OCI-LY3 (cell line): ENCODE results near the gene CAMTA1.

Source experiments
- H2AFZ ChIP-seq: fragments of 200-600, 300-600 bp; shearing (Covaris generic); 2 replicates; pipeline ENCODE4 v1.6.0; 2014; ENCODE audit warnings: antibody characterized with exemption, low read depth, low read length
- H3K27ac ChIP-seq: fragments of 200-600, 300-600 bp; sonication (generic); 2 replicates; pipeline ENCODE4 v1.5.1; 2014; ENCODE audit warnings: mild to moderate bottlenecking, low read length, moderate library complexity, mixed read lengths
- H3K27me3 ChIP-seq: fragments of 200-600, 300-600 bp; sonication (generic); 2 replicates; pipeline ENCODE4 v1.6.1; 2014; ENCODE audit warnings: low read depth, low read length, mixed read lengths
- H3K36me3 ChIP-seq: fragments of 200-600, 300-600 bp; sonication (generic); replicated peaks from 2 replicates; pipeline ENCODE3; 2014; ENCODE audit warnings: low read depth, low read length, mixed read lengths
- H3K4me1 ChIP-seq: fragments of 300-600, 200-600 bp; sonication (generic); 2 replicates; pipeline ENCODE4 v1.6.1; 2014; ENCODE audit warnings: low read length, mixed read lengths
- H3K4me2 ChIP-seq: fragments of 200-600, 300-600 bp; sonication (generic); 2 replicates; pipeline ENCODE4 v1.6.1; 2014; ENCODE audit warnings: low read length, mixed read lengths
- H3K4me3 ChIP-seq: fragments of 300-600, 200-600 bp; sonication (generic); 2 replicates; pipeline ENCODE4 v1.5.1; 2014; ENCODE audit warnings: antibody characterized with exemption, mild to moderate bottlenecking, low read length, moderate library complexity
- H3K79me2 ChIP-seq: fragments of 300-600, 200-600 bp; shearing (Covaris generic); 2 replicates; pipeline ENCODE4 v1.6.1; 2014; ENCODE audit warnings: mild to moderate bottlenecking, low read length, mixed read lengths
- H3K9ac ChIP-seq: fragments of 300-600, 200-600 bp; shearing (Covaris generic); 2 replicates; pipeline ENCODE4 v1.6.0; 2014; ENCODE audit warnings: mild to moderate bottlenecking, low read length, moderate library complexity
- H3K9me3 ChIP-seq: fragments of 200-600, 300-600 bp; shearing (Covaris generic); 2 replicates; pipeline ENCODE4 v1.6.1; 2014; ENCODE audit warnings: low read length, mixed read lengths; ENCODE audit not compliant: insufficient read depth
- H4K20me1 ChIP-seq: fragments of 200-600, 300-600 bp; sonication (generic); 2 replicates; pipeline ENCODE4 v1.6.1; 2016; ENCODE audit warnings: low read length, mixed read lengths; ENCODE audit not compliant: insufficient read depth
- CTCF ChIP-seq: fragments of 200-600, 300-600 bp; sonication (generic); IDR thresholded peaks from 2 replicates; pipeline ENCODE4 v1.5.1; 2014; ENCODE audit warnings: antibody characterized with exemption, low read length, low read depth
- EZH2phosphoT487 ChIP-seq: fragments of 200-600 bp; shearing (Covaris generic); IDR thresholded peaks from 2 replicates; pipeline ENCODE4 v1.6.1; 2018; ENCODE audit warnings: antibody characterized with exemption, mixed run types, low read depth

The CAMTA1 gene

GRCh38 chr1:7300893-7301663, 515.8 kb downstream of the CAMTA1 start:
- H3K4me1 ChIP-seq = peaks cover 33% of the 10 kb centered on the region
- H2AFZ ChIP-seq = no peak overlapping the region
- H4K20me1 ChIP-seq = no peaks in the 10 kb centered on the region
- TF ChIP-seq EZH2phosphoT487 (no peak), CTCF (no peak)
- H3K79me2 ChIP-seq = no peaks in the 10 kb centered on the region
- H3K4me3 ChIP-seq = no peak overlapping the region
- H3K36me3 ChIP-seq = no peaks in the 10 kb centered on the region
- no peak overlapping the region for H3K4me2 ChIP-seq
- no peaks in the 10 kb centered on the region for H3K27me3 ChIP-seq
- H3K9me3 ChIP-seq = no peaks in the 10 kb centered on the region
- no peak overlapping the region for H3K9ac ChIP-seq
- H3K27ac ChIP-seq = no peak overlapping the region

- no peak overlapping the region for H3K4me2 ChIP-seq
- H3K9ac ChIP-seq = no peak overlapping the region
- no peaks in the 10 kb centered on the region for H3K27me3 ChIP-seq
- no peaks in the 10 kb centered on the region for H4K20me1 ChIP-seq
- no peak overlapping the region for H3K27ac ChIP-seq
- TF ChIP-seq EZH2phosphoT487 = no peak
- TF ChIP-seq CTCF = no peak
- no peak overlapping the region for H2AFZ ChIP-seq
- peaks cover 33% of the 10 kb centered on the region for H3K4me1 ChIP-seq
- H3K79me2 ChIP-seq = no peaks in the 10 kb centered on the region
- no peaks in the 10 kb centered on the region for H3K36me3 ChIP-seq
- H3K4me3 ChIP-seq = no peak overlapping the region
- no peaks in the 10 kb centered on the region for H3K9me3 ChIP-seq
Measured at GRCh38 chr1:7301664-7301981, 516.4 kb downstream of the CAMTA1 start.

- Histone ChIP-seq H3K79me2 (no peaks in the 10 kb centered on the region), H3K36me3 (no peaks in the 10 kb centered on the region), H3K27me3 (no peaks in the 10 kb centered on the region), H3K4me1 (peaks cover 33% of the 10 kb centered on the region), H3K9me3 (no peaks in the 10 kb centered on the region), H3K27ac (no peak overlapping the region), H3K4me3 (no peak overlapping the region), H4K20me1 (no peaks in the 10 kb centered on the region), H3K9ac (no peak overlapping the region), H3K4me2 (no peak overlapping the region), H2AFZ (no peak overlapping the region)
- TF ChIP-seq EZH2phosphoT487 (no peak), CTCF (no peak)
Measured at GRCh38 chr1:7302126-7302525, 516.9 kb downstream of the CAMTA1 start.

GRCh38 chr1:7302873-7303272, 517.6 kb downstream of the CAMTA1 start:
- no peak overlapping the region; the same call in 1 of the 2 replicates for H2AFZ ChIP-seq
- TF ChIP-seq EZH2phosphoT487 (no peak), CTCF (peak; percentile 13; the same call in 1 of the 2 replicates)
- no peaks in the 10 kb centered on the region for H4K20me1 ChIP-seq
- H3K4me1 ChIP-seq = peaks cover 33% of the 10 kb centered on the region
- no peak overlapping the region for H3K9ac ChIP-seq
- H3K4me3 ChIP-seq = no peak overlapping the region
- no peaks in the 10 kb centered on the region for H3K27me3 ChIP-seq
- no peaks in the 10 kb centered on the region for H3K9me3 ChIP-seq
- H3K27ac ChIP-seq = no peak overlapping the region
- peak overlapping the region; percentile 16 for H3K4me2 ChIP-seq
- H3K79me2 ChIP-seq = no peaks in the 10 kb centered on the region
- no peaks in the 10 kb centered on the region for H3K36me3 ChIP-seq
